GM12801 (cell line): ENCODE measurements around the gene SCAF4.

Experiments
- TF ChIP-seq, protein P1 (sequence below): IDR thresholded peaks from one replicate; pipeline ENCODE4 v1.5.1; 2011; ENCODE audit warnings: control low read depth; ENCODE audit not compliant: insufficient read length; ENCODE audit errors: extremely low read depth

SCAF4 gene

DNA sequence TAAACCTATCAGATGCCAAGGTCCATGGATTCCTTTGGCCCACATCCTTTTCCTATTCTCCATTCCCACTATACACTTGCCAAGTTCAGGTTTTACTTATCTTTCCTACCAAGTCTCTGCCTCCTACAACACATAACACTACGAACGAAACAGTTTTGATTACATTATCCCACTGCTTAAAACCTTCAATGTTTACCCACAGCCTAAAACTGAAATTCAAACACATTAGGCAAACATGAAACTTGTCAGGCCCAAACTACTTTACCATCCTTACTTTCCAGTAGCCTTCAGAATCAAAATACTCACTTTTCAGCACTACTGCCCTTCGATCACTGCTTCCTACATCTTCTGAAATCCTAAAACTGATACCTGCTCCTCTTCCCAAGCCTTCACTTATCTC is 3.0 kb downstream of the SCAF4 start:
- TF ChIP-seq, protein P1, sequence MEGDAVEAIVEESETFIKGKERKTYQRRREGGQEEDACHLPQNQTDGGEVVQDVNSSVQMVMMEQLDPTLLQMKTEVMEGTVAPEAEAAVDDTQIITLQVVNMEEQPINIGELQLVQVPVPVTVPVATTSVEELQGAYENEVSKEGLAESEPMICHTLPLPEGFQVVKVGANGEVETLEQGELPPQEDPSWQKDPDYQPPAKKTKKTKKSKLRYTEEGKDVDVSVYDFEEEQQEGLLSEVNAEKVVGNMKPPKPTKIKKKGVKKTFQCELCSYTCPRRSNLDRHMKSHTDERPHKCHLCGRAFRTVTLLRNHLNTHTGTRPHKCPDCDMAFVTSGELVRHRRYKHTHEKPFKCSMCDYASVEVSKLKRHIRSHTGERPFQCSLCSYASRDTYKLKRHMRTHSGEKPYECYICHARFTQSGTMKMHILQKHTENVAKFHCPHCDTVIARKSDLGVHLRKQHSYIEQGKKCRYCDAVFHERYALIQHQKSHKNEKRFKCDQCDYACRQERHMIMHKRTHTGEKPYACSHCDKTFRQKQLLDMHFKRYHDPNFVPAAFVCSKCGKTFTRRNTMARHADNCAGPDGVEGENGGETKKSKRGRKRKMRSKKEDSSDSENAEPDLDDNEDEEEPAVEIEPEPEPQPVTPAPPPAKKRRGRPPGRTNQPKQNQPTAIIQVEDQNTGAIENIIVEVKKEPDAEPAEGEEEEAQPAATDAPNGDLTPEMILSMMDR: no peak

DNA sequence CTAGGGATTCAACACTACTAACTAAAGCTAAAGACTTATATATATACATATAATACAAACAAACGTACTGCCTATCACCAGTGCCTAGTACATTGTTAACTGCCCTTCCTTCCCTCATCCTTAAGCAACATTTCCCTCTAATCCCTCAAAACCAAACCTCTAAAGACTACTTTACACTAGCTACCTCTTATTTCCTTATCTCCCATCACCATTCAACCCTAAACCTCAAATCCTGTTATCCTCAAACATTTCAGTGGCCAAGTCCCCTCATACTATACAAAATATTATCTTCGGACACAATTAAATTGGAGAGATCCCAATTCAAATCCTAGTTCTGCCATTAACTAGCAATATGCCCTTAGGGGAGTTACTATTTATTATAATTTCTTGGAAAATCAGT is 3.7 kb downstream of the SCAF4 start:
- TF ChIP-seq, protein P1: no peak

DNA sequence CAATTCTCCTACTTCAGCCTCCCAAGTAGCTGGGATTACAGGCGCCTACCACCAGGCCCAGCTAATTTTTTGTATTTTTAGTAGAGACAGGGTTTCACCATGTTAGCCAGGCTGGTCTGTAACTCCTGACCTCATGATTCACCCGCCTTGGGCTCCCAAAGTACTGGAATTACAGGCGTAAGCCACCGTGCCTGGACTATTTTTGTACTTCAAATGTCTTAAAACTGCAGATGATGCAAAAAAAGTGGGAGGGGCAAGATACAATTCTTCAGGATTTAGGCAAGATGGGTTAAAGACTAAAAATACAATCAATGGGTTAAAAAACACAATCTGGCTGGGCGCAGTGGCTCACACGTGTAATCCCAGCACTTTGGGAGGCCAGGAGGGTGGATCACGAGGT is 4.7 kb downstream of the SCAF4 start:
- TF ChIP-seq, protein P1: no peak

DNA sequence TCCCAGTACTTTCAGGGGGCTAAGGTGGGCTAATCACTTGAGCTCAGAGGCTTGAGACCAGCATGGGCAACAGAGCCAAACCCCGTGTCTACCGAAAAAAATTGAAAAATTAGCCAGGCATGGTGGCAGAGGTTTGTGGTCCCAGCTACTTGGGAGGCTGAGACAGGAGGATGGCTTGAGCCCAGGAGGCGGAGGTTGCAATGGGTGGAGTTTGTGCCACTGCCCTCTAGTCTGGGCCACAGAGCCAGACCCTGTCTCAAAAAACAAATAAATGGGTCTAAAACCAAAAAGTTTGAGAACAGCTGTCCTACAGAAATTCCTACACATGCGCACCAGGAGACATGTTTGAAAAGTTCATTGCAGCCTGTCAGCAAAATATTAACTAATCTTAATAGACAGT is 5.5 kb downstream of the SCAF4 start:
- TF ChIP-seq, protein P1: no peak

GRCh38 chr21:31725202-31725839 is 6.6 kb downstream of the SCAF4 start:
- TF ChIP-seq, protein P1: no peak

DNA sequence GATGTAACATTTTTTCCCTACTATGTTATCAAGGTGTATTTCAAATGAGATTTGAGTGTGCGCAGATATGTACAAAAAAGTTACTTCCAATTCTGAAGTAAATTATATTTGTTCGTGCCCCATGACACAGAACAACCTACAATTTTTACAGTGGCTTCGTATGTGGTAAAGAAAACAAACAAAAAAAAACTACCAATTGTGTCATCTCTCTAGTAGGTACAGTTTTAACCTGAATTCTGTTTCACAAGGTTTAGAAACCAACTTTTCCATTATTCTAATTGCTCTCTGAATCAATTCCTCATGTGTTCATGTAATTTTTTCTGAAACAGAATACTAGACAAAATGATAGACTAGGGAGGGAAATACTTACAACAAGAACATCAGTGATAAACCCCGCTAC is 7.4 kb downstream of the SCAF4 start:
- TF ChIP-seq, protein P1: no peak

- TF ChIP-seq, protein P1: no peak
Measured at GRCh38 chr21:31721381-31721780, 10.5 kb downstream of the SCAF4 start.
